NOMO-1 treated with dmso at 0.1 percent for 144 hours (cell line): ENCODE results near the gene C7orf25.

Source experiments
- DNase-seq: peaks from one replicate; lab custom pipeline; 2025; ENCODE audit not compliant: unreplicated experiment; lab: John Stamatoyannopoulos, UW

C7orf25 gene

DNA sequence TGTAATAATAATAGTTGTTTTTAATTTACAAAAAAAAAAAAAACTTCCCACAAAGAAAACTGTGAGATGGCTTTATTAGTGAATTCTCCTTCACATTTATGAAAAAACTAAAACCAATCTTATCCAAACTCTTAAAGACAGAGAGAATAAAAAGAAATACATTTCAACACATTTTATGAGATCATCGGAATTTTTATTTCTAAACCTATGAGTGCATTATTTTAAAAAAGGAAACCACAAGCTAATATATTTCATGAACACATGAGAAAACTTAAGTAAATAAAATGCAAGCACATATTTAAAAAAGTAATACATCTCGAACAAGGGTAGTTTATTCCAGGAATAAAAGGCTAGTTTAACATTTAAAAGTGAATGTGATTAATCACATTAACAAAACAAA, 31.5 kb downstream of the C7orf25 start:
- no peak for DNase-seq

DNA sequence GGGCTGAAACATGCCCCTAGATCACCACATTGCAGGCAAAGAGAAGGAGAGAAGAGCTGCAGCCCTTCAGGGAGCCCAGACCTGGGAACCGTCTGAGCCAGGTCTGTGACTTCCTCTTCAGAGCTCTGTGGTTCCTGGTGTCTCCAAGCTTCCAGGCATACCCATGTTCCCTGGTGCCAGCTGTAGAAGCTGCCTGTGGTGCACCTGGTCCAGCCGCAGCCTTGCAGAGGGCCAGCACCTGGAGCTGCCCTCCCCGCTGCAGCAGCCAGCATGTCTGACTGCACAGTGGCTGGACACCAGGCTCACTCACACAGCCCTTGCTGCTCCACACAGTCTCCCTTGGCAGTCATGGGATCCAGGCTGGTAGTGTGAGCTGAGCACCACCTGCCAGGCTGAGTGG, 33.6 kb downstream of the C7orf25 start:
- DNase-seq = no peak

DNA sequence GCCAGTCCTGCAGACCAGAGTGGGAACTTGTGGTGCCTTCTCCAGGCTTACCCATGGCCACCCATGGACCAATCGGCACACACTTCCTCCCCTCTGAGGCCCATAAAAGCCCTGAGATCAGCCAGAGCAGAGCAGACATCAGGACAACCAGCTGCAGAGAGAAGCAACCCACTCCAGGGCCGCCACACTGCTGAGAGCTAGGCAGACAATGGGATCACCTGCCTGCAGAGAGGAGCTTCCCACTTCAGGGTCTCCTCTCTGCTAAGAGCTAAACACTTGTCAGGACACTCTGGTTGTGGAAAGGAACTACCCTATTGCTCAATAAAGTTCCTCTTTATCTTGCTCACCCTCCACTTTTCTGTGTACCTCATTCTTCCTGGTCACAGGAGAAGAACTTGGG, 34.0 kb downstream of the C7orf25 start:
- peak; percentile 46 for DNase-seq

DNA sequence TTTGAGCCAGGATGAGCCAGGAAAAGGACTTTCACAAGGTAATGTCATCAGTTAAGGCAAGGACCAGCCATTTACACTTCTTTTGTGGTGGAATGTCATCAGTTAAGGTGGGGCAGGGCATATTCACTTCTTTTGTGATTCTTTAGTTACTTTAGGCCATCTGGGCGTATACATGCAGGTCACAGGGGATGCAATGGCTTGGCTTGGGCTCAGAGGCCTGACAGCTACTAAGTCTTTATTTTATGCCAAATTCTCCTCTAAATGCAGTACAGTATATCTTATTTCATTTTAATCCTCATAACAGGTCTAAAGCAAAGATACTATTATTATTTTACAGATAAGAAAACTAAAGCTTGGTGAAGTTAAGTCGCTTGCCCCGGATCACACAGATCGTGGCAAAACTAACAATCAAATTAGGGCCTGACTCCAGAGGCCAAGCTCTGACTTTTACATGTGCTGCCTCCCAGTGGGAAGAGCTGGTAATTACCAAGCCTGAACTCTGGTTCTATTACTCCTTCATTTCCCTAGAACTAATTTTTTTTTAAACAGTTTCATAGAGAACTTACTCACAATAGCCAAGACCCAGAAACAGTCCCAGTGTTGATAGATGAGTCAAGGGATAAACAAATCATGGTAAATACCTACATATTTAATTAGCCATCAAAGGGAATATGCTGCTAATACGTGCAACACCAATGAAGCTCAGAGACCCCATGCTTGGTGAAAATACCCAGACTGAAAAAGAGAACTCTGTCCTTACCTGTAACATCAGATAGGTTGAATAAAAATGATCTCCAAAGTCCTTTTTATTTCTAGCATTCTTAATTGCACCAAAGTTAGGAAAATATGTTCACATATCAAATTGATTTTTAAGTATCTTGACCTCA, 35.4 kb downstream of the C7orf25 start:
- DNase-seq = peak; percentile 52

DNA sequence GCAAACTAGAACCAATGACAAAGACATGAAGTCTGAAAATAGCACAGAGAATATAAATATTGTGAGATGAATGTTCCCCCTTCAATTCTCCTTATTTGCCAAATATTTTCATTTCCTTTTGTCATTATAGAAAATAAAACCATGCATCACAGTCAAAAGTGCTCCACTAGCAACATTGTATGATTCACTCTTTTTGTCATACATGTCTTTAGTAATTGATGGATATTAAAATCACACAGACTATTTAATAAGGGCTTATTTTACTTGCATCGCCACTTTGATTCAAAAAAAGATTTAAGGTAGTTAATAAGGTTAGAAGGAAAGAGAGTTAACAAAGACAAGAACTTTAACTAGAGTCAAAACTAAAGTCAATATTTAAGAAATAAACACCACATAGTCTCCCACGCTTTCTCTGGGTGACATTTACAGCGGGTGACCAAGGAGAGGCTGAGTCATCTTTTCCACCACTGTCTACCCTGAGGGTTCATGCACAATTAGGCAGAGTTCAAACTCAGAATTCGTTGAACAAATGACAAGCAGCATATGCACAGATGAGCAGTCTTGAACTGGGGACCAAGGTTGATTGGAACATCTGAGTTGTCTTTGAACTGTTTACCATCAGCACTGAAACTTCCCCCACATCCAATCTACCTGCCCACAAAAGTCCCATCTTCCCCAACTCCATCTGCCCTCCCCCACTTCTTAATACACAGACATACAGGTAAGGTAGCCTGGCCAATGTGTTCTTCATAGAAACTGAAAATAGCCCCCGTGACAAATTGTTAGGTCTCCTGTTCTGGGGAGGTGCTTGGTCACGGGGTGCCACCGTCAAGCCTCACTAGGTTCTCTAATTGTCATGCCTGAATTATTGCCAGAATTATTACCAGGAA, 42.5 kb downstream of the C7orf25 start:
- no peak for DNase-seq

- no peak for DNase-seq
These were observed 43.4 kb downstream of the C7orf25 start for GRCh38 chr7:42868480-42868879.
